SK-N-MC (cell line): ENCODE measurements around the gene SYNJ2BP.

Source experiments
- EZH2 ChIP-seq: fragments of 200-600 bp; sonication (generic); IDR thresholded peaks from one replicate; pipeline ENCODE4 v1.6.1; 2017; ENCODE audit warnings: antibody characterized with exemption
- POLR2AphosphoS5 ChIP-seq: IDR thresholded peaks from 2 replicates; pipeline ENCODE4 v1.6.1; 2012; ENCODE audit warnings: mild to moderate bottlenecking, low read depth, low read length, borderline replicate concordance

- TF ChIP-seq POLR2AphosphoS5 (no peak), EZH2 (no peak)
These were observed 8.5 kb upstream of the SYNJ2BP start for GRCh38 chr14:70425354-70425753.
